H1 (cell line): ENCODE measurements around the gene CCDC127. TPM values are rescaled to one million over a fixed set of nuclear protein-coding genes. Genes with fewer than 3 reads are reported as not detected.

Experiments used
- ATF3 ChIP-seq: IDR thresholded peaks from 2 replicates; pipeline ENCODE4 v1.6.1; 2011; ENCODE audit warnings: low read depth, mild to moderate bottlenecking, low read length; ENCODE audit not compliant: insufficient read depth
- CBX8 ChIP-seq: fragments of 300-800, 300-1000 bp; sonication (generic); IDR thresholded peaks from 2 replicates; pipeline ENCODE4 v1.7.1; 2016; ENCODE audit warnings: low read depth, low read length, borderline replicate concordance
- JUN ChIP-seq: IDR thresholded peaks from 2 replicates; pipeline ENCODE4 v1.6.1; 2011; ENCODE audit warnings: low read depth, mild to moderate bottlenecking, improper control_type of control experiment, low read length
- KDM4A ChIP-seq: IDR thresholded peaks from one replicate; pipeline ENCODE4 v1.7.1; 2012; ENCODE audit warnings: low read depth, mild to moderate bottlenecking, moderate library complexity, low read length, inconsistent platforms; ENCODE audit not compliant: severe bottlenecking
- NRF1 ChIP-seq: IDR thresholded peaks from 2 replicates; pipeline ENCODE4 v1.6.1; 2011; ENCODE audit warnings: mild to moderate bottlenecking, low read depth, low read length, improper control_type of control experiment
- RBBP5 ChIP-seq: IDR thresholded peaks from 2 replicates; pipeline ENCODE4 v1.7.1; 2012; ENCODE audit warnings: low read depth, mild to moderate bottlenecking, inconsistent platforms, low read length, moderate library complexity, borderline replicate concordance
- USF2 ChIP-seq: IDR thresholded peaks from 2 replicates; pipeline ENCODE4 v1.6.1; 2011; ENCODE audit warnings: low read length, improper control_type of control experiment
- polyA plus RNA-seq, 7 experiments: library from polyadenylated mRNA; depleted of rRNA in 3 of 7; stranded (reverse) in 5 of 7; unstranded in 2 of 7; fragments of >200 nt in 5 of 7; fragments of 200-250 nt in 2 of 7; gene quantifications; 1 replicate in 5 of 7; 2 replicates in 1 of 7; 4 replicates in 1 of 7; pipeline versions ENCODE4 v1.2.1 to v1.2.3, GENCODE V29; 2011 to 2013; ENCODE audit warnings: missing spikeins in 2 of 7, mixed read lengths in 2 of 7
- total RNA-seq: library from RNA; stranded (reverse); fragmentation: NEBNext Ultra II Directional; extraction: Animal tissue kit (Norgen Biotek cat#: 25700); gene quantifications from 2 replicates; pipeline ENCODE4 v1.2.1, GENCODE V29; 2021

Gene CCDC127
- total and polyA plus RNA-seq, 2 of the 8 experiments (the other 6 are each of a cell fraction or from before 2014, with no cell fraction given) = 2.9 to 8.0 TPM

GRCh38 chr5:181566-181965 lies 36.4 kb downstream of the CCDC127 start (continued):
- TF ChIP-seq ATF3 (no peak), NRF1 (no peak), RBBP5 (no peak), KDM4A (no peak), CBX8 (no peak), JUN (no peak), USF2 (no peak)
